Pons (tissue), 1 donor: ENCODE results near the gene POLE.

Experiments used
- DNase-seq: peaks from one replicate; pipeline ENCODE4 v3.0.0-alpha.2; 2016; ENCODE audit warnings: low spot score

The POLE gene

DNA sequence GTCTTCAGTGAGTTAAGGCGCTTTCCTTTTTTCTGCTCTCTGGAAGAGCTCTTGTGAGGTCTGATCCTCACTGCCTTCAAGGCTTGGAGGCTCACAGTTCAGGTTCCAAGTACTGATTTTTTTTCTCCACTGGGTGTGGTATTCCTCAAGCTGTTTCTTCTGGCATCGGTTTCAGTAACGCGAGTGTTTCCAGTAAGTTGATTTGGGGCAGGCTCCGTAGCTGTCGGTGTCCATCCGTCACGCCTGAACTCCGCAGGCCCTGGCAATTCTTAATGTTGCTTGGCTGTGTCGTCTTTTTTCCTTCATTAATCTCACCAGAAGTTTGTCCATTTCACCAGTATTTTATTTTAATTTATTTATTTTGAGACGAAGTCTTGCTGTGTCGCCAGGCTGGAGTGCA lies 107.4 kb downstream of the POLE start:
- no peak for DNase-seq

DNA sequence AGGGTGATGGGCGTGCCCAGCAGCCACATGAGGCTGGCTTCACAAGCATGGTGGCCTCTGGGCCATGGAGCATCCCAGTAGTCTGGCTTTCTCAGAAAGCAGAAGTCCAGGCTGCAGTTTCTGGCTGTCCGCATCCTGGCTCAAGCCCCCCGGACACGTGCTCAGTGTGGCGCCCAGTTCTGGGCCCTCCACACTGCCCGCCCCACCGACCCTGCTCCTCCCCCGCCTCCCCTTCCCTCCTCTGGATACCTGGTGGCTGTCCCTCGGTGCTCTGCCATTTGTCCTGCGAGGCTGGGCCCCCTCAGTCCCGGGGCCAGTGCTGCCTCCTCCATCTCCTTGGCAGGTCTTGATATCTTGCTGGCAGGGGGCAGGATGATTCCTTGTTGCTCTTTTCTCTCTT lies 108.3 kb downstream of the POLE start:
- no peak for DNase-seq

DNA sequence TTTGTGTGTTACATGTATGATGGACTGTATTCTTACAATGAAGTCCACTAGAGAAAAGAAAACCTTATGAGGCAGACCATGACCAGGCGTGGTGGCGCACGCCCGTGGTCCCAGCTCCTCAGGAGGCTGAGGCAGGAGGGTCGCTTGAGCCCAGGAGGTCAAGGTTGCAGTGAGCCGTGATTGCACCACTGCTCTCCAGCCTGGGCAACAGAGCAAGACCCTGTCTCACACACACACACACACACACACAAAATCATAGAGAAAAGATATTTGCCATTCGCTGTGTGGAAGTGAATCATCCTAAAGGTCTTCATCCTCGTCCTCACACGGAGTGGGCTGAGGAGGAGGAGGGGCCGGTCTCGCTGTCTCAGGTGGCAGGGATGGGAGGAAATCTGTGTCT lies 109.0 kb downstream of the POLE start:
- no peak for DNase-seq

DNA sequence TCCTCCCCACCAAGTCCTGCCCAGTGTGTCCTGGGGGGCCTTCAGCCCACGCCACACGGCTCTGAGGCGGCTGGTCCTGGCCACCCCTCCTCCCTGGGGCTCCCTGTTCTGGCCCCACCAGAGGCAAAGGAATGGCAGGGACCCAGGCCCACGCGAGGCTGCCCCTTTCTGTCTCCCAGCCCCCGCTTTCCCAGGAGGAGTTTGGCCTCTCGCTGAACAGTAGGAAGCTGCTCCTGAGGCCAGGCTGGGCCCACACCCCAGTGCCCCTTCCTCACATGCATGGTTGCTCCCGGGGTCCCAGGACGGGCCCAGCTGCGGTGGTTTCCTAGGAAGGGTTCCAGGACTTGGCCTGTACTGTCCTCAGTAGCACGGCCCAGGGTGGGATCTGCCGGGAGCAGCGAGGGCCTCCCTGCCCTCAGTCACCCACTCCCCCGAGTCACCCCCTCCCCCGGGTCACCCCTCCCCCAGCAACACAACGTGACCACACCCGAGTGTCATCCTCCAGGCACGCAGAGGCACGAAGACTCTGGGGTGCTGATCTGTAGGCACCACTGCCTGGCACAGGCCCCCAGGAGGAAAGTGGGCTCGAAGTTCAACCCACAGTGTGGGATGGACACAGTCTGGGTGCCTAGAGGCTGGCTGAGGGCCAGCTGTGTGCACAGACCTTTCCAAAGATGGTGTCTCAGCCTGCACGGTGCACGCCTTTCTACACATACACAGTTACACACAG lies 109.8 kb downstream of the POLE start:
- DNase-seq = no peak

DNA sequence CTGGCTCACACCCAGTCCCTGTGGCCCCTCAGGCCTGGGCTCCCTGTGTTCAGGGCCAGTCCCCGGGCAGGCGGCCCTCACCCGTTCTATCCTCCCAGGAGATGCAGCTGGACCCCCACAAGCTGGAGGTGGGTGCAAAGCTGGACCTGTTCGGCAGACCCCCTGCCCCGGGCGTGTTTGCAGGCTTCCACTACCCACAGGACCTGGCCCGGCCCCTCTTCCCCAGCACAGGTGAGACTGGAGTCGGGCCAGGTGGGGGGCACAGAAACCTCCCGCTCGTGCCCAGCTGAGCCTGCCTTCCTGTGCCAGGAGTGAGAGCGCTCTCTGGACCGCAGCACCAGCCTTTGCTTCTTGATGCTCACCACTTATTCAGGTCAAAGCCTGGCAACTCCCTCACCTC lies 110.4 kb downstream of the POLE start:
- DNase-seq = no peak

DNA sequence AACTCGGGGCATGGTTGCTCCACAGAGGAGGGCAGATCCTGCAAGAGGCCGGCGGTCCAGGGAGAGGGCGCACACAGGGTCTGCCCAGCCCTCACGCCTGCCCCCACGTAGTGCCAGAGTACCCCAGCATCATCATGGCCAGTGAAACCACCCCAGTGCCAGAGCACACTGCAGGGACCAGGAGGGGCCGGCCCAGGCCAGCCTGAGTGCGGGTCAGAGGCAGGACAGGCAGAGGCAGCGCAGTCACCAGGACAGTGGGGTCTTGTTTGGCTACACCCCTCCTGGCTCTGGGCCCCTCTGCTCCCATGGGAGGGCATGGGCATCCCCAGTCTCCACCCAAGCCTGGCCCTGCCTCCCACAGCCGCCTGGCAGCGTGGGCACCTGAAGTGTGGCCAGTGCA lies 111.5 kb downstream of the POLE start:
- DNase-seq = no peak

DNA sequence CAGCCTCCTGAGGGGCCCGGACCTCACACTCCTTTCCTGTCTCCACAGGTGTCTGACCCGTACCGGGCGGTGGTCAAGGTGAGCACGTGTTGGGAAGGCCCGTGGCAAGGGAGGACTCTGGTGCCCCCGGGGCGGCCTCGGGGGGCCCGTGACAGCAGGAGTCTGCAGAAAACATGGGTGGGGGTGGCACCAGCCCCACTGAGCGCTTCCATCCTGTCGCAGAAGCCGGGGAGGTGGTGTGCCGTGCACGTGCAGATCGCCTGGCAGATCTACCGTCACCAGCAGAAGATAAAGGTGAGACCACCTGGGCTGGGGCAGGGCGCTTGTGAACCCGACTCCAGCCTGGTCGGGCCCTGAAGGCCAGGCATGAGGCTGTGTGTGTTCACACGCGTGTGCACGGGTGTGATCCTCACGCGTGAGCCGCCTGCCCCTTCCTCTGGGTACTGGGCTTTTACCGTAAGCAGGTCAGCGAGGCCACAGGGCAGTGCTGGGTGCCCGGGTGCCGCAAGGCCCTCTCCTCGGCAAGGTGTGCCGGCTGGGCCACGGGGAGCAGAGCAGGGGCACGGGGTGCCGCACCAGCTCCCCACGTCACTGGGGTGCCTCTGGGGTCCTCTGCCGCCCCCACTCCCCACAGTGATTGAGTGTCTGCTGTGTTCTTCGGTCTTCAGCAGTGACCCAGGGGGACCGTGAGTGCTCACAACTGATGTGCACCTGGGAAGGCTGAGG lies 112.7 kb downstream of the POLE start:
- DNase-seq = no peak
